Kidney (tissue), 14 donors: ENCODE data around the gene HOXD8. TPM values are rescaled to one million over a fixed set of nuclear protein-coding genes. Genes with fewer than 3 reads are reported as not detected.

Experiments
- DNase-seq, 5 donors: peaks; one replicate each; pipeline ENCODE4 v3.0.0-alpha.2; 2013 to 2020
- FAIRE-seq: peaks from 2 replicates; lab custom pipeline; 2012; peaks lifted over from hg19 to GRCh38; lab: Jason Lieb, UNC
- H3K27ac ChIP-seq, 2 donors: one replicate each; pipeline ENCODE4 v1.7.0; 2013; ENCODE audit warnings: low read depth in 2 of 2, low read length in 2 of 2, inconsistent platforms in 1 of 2
- H3K27me3 ChIP-seq: one replicate; pipeline ENCODE4 v1.7.1; 2013; ENCODE audit warnings: low read length, inconsistent platforms; ENCODE audit not compliant: control insufficient read depth, insufficient read depth
- H3K36me3 ChIP-seq, 3 donors: one replicate each; pipeline versions ENCODE4 v1.7.0 to v1.7.1; 2013; ENCODE audit warnings: low read length in 3 of 3, control low read depth in 1 of 3, inconsistent platforms in 1 of 3; ENCODE audit not compliant: insufficient read depth in 3 of 3, control insufficient read depth in 2 of 3
- H3K4me1 ChIP-seq, 3 donors: one replicate each; pipeline versions ENCODE4 v1.7.0 to v1.7.1; 2013; ENCODE audit warnings: low read length in 3 of 3, inconsistent platforms in 1 of 3, low read depth in 1 of 3; ENCODE audit not compliant: control insufficient read depth in 2 of 3, insufficient read depth in 2 of 3
- H3K4me3 ChIP-seq, 3 donors: one replicate each; pipeline versions ENCODE4 v1.7.0 to v1.8.1; 2013; ENCODE audit warnings: low read length in 3 of 3, control low read depth in 1 of 3, inconsistent platforms in 1 of 3
- H3K9ac ChIP-seq, 3 donors: one replicate each; pipeline versions ENCODE4 v1.7.0 to v1.7.1; 2013; ENCODE audit warnings: low read length in 3 of 3, control low read depth in 1 of 3, inconsistent platforms in 1 of 3
- H3K9me3 ChIP-seq, 3 donors: one replicate each; pipeline versions ENCODE4 v1.7.0 to v1.7.1; 2013; ENCODE audit warnings: low read length in 3 of 3, control low read depth in 1 of 3, inconsistent platforms in 1 of 3; ENCODE audit not compliant: control insufficient read depth in 2 of 3, insufficient read depth in 1 of 3
- intact Hi-C: fragments of 100-400 bp; cut with DNase I; formaldehyde crosslinking; loops from one replicate; pipeline ENCODE4 v1.11.1; 2022
- polyA plus RNA-seq: library from polyadenylated mRNA; stranded (reverse); fragments of 350-450 nt; fragmentation: Illumina TruSeq; extraction: RNeasy Lipid Tissue Mini Kit (QIAGEN cat#74804); gene quantifications from one replicate; pipeline ENCODE4 v1.2.3, GENCODE V29; 2014; ENCODE audit warnings: low read depth, low replicate concordance; ENCODE audit not compliant: insufficient read depth
- total RNA-seq: library from RNA; stranded (reverse); fragmentation: NEBNext Ultra II Directional; extraction: Animal tissue kit (Norgen Biotek cat#: 25700); gene quantifications from one replicate; pipeline ENCODE4 v1.2.1, GENCODE V29; 2021
- TF ChIP-seq, protein P1 (sequence below): IDR thresholded peaks from 3 replicates; pipeline ENCODE4 v1.5.1; 2012; ENCODE audit warnings: mild to moderate bottlenecking, moderate library complexity, borderline replicate concordance; ENCODE audit not compliant: insufficient read depth; ENCODE audit errors: extremely low read depth
- donor health status: control.
- donor health status: control.
- donor health status: control.
- donor health status: control.
- donor health status: control.
- donor health status: DM: yes; HTN: yes; CAD: no.
- donor health status: Normal renal cell carcinoma (clear cell type).

The HOXD8 gene
- total and polyA plus RNA-seq, 2 donors from 2014 or later: 76.5 to 122 TPM

DNA sequence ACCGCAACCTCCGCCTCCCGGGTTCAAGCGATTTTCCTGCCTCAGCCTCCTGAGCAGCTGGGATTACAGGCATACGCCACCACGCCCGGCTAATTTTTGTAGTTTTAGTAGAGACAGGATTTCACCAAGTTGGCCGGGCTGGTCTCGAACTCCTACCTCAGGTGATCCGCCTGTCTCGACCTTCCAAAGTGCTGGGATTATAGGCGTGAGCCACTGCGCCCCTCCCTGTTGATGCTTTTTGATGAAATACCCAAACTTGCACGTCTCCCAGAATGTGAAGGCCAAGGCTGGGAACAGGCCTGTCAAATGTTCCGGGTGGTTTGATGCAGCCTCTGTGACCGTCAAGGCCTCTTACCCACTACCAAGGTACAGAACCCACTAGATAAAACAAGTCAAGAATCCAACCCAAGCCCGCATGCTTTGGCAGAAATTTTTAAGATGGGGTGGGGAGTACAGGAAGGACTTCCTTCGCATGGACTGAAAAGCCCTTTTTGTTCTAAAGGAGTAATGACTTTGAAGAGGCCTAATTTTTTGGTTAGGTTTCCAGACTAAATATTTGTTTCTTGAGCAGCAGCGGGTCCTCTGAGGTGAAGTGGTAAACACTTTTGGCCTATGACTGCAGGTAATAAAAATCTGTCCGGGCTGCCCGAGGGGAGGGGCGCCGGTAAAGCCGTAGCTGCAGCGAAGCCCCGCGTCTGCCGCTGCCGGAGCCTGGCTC lies 42.0 kb upstream of the HOXD8 start:
- Histone ChIP-seq H3K4me1 (peaks cover 0 to 7% (median 0%) of the 10 kb centered on the region in 3 donors), H3K27me3 (peaks cover 94% of the 10 kb centered on the region)
- intact Hi-C loops: no loop called here

DNA sequence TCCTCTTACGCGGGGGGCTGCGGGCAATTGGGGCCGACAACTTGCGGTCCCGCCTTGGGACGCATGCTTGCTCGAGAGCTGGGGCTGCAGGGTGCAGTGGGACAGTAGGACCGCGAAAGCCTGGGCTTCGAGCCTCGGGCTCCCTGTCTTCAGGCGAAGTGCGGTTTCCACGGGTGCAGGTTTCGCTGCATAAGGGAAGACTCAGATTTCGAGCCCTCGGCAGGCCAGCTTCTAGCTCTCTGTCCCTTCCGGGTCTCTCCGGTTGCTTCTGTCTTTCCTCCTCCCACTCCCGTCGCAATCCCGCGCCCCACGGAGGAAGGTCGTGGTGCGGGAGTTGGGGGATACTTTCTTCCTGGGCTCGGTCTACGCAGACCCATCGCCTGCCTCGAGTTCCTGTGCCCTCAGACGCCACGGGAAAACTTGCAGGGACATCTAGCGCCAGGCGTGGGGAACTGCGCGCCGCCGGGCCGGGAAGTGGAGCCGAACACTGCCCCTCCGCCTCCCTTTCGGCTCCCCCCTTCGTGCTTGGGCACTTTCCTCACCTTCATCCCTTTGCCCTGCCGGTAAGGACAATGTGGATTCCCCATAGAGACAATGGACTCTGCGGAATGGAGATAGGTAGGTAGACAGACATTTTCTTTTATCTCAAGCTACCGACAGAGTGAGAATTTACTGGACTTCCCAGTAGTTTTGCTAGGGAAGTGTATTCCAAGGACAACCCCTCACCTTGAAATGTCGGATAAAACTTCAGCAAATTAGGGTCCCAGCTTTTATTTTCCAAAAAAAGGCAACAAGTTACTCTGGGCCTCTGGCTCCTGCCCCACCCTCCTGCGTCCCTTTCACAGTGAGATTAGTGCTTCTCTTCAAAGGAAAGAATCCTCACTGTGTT lies 41.2 kb upstream of the HOXD8 start:
- Histone ChIP-seq H3K4me1 (peaks cover 0 to 10% (median 0%) of the 10 kb centered on the region in 3 donors), H3K4me3 (peak overlapping the region in 2 of 3 donors; percentile 13 to 14), H3K27ac (no peak overlapping the region), H3K9ac (no peak overlapping the region), H3K27me3 (peaks cover 90% of the 10 kb centered on the region), H3K9me3 (no peaks in the 10 kb centered on the region), H3K36me3 (no peaks in the 10 kb centered on the region)
- intact Hi-C loops: no loop called here
- DNase-seq (peak; percentile 78 to 88 (median 83)), FAIRE-seq (no peak)
- TF ChIP-seq, protein P1, sequence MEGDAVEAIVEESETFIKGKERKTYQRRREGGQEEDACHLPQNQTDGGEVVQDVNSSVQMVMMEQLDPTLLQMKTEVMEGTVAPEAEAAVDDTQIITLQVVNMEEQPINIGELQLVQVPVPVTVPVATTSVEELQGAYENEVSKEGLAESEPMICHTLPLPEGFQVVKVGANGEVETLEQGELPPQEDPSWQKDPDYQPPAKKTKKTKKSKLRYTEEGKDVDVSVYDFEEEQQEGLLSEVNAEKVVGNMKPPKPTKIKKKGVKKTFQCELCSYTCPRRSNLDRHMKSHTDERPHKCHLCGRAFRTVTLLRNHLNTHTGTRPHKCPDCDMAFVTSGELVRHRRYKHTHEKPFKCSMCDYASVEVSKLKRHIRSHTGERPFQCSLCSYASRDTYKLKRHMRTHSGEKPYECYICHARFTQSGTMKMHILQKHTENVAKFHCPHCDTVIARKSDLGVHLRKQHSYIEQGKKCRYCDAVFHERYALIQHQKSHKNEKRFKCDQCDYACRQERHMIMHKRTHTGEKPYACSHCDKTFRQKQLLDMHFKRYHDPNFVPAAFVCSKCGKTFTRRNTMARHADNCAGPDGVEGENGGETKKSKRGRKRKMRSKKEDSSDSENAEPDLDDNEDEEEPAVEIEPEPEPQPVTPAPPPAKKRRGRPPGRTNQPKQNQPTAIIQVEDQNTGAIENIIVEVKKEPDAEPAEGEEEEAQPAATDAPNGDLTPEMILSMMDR: peak; percentile 67

More for the DNA sequence above, 42.0 kb upstream of the HOXD8 start:
- DNase-seq (peak in 2 of 5 donors; percentile 12 to 37), FAIRE-seq (no peak)
- H3K27ac ChIP-seq: no peak overlapping the region
- no peaks in the 10 kb centered on the region for H3K9me3 ChIP-seq
- H3K9ac ChIP-seq: no peak overlapping the region
- TF ChIP-seq, protein P1: no peak
- H3K36me3 ChIP-seq: no peaks in the 10 kb centered on the region
- H3K4me3 ChIP-seq: no peak overlapping the region

- TF ChIP-seq, protein P1: no peak
- FAIRE-seq (no peak), DNase-seq (peak in 2 of 5 donors; percentile 10 to 17)
- H3K36me3 ChIP-seq: no peaks in the 10 kb centered on the region
- H3K27ac ChIP-seq: no peak overlapping the region
- H3K9ac ChIP-seq: no peak overlapping the region
- intact Hi-C loops: no loop called here
- no peaks in the 10 kb centered on the region for H3K9me3 ChIP-seq
- H3K4me3 ChIP-seq: no peak overlapping the region
- H3K27me3 ChIP-seq: peaks cover 90% of the 10 kb centered on the region
- H3K4me1 ChIP-seq: peaks cover 0 to 10% (median 0%) of the 10 kb centered on the region in 3 donors
Observed at GRCh38 chr2:176088937-176089842, 40.3 kb upstream of the HOXD8 start.
